T-helper 17 cell (primary cell): ENCODE data around the gene SF3B2. TPM values are rescaled to one million over a fixed set of nuclear protein-coding genes. Genes with fewer than 3 reads are reported as not detected.
"Not testable (repeated sequence)": the region's sequence is repeated elsewhere in the genome, so short reads cannot be mapped to it uniquely, and the experiment has no call there.

Experiments
- ATAC-seq: fragments of 150-1000 bp; cut with Tn5 transposase; 2 replicates; pipeline ENCODE4 v1.10.0; 2021; ENCODE audit warnings: mild to moderate bottlenecking, moderate library complexity
- DNase-seq, 3 donors: peaks; one replicate each; pipeline versions ENCODE4 v3.0.0 to v3.0.0-alpha.2; 2020 to 2021
- H3K9me3 ChIP-seq: one replicate; pipeline ENCODE4 v1.7.0; 2013; ENCODE audit warnings: low read length, mild to moderate bottlenecking; ENCODE audit not compliant: control insufficient read depth, poor library complexity, severe bottlenecking
- H3K27ac Mint-ChIP-seq: one replicate; pipeline ENCODE4 v1.8.0; 2022; ENCODE audit warnings: mild to moderate bottlenecking, moderate library complexity, mixed read lengths
- H3K27me3 Mint-ChIP-seq: one replicate; pipeline ENCODE4 v1.8.0; 2022; ENCODE audit warnings: mixed read lengths
- H3K36me3 Mint-ChIP-seq: one replicate; pipeline ENCODE4 v1.8.0; 2022; ENCODE audit warnings: low read depth, mixed read lengths
- H3K4me1 Mint-ChIP-seq: one replicate; pipeline ENCODE4 v1.8.0; 2022; ENCODE audit warnings: mild to moderate bottlenecking, mixed read lengths
- H3K4me3 Mint-ChIP-seq: one replicate; pipeline ENCODE4 v1.8.0; 2022; ENCODE audit warnings: mild to moderate bottlenecking, moderate library complexity, mixed read lengths
- total RNA-seq, 4 donors: library from RNA in 2 of 4; stranded (reverse) in 2 of 4; gene quantifications; one replicate each; pipeline ENCODE4 v1.2.3 and lab custom pipeline; 2022 to 2026

Gene SF3B2
- total RNA-seq, 2 donors from 2014 or later = 187 to 208 TPM

- Mint-ChIP-seq H3K27me3 (no peaks in the 10 kb centered on the region), H3K4me1 (peaks cover 55% of the 10 kb centered on the region), H3K27ac (peak overlapping the region; percentile 96), H3K36me3 (peaks cover 8% of the 10 kb centered on the region), H3K4me3 (peak overlapping the region; percentile 54)
- ATAC-seq = no peak
- DNase-seq = no peak
- no peaks in the 10 kb centered on the region for H3K9me3 ChIP-seq
Observed at GRCh38 chr11:66077927-66078326, 25.8 kb downstream of the SF3B2 start.

GRCh38 chr11:66078949-66079348 lies 26.8 kb downstream of the SF3B2 start:
- peak overlapping the region; percentile 96 for H3K27ac Mint-ChIP-seq
- peak overlapping the region; percentile 58 for H3K4me3 Mint-ChIP-seq
- not testable (repeated sequence) for H3K27me3 Mint-ChIP-seq, H3K9me3 ChIP-seq, ATAC-seq, H3K36me3 Mint-ChIP-seq, DNase-seq
- H3K4me1 Mint-ChIP-seq = peaks cover 62% of the 10 kb centered on the region

- Mint-ChIP-seq H3K36me3 (peaks cover 8% of the 10 kb centered on the region), H3K27ac (peak overlapping the region; percentile 96), H3K4me3 (peak overlapping the region; percentile 83), H3K27me3 (no peaks in the 10 kb centered on the region), H3K4me1 (peaks cover 66% of the 10 kb centered on the region)
- peak; percentile 50 for ATAC-seq
- H3K9me3 ChIP-seq = no peaks in the 10 kb centered on the region
- peak; percentile 27 to 58 (median 38) for DNase-seq
Observed at GRCh38 chr11:66080055-66080817, 28.1 kb downstream of the SF3B2 start.

DNA sequence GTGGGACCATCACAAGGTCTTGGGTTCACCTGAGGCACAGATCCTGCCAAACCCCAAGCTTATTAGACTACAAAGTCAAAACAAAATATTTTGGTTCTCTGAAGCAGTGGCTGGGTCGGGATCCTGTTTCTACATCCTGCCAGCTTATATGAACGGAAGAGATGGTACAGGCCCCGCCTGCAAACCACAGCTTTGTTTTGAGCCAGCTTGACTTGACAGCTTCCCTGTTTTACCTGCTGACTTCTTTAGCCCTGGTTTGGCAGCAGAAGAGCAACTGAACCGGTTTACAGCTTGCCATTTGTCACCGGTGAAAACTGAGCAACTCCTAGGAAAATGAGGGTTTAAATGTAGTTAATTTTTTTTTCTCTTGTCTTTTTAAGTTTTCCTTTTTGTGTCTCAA lies 29.3 kb downstream of the SF3B2 start:
- no peaks in the 10 kb centered on the region for H3K9me3 ChIP-seq
- Mint-ChIP-seq H3K4me3 (peak overlapping the region; percentile 83), H3K4me1 (peaks cover 63% of the 10 kb centered on the region), H3K27ac (peak overlapping the region; percentile 96), H3K27me3 (no peaks in the 10 kb centered on the region), H3K36me3 (peaks cover 4% of the 10 kb centered on the region)
- peak; percentile 96 for ATAC-seq
- DNase-seq = peak; percentile 39 to 67 (median 61)

DNA sequence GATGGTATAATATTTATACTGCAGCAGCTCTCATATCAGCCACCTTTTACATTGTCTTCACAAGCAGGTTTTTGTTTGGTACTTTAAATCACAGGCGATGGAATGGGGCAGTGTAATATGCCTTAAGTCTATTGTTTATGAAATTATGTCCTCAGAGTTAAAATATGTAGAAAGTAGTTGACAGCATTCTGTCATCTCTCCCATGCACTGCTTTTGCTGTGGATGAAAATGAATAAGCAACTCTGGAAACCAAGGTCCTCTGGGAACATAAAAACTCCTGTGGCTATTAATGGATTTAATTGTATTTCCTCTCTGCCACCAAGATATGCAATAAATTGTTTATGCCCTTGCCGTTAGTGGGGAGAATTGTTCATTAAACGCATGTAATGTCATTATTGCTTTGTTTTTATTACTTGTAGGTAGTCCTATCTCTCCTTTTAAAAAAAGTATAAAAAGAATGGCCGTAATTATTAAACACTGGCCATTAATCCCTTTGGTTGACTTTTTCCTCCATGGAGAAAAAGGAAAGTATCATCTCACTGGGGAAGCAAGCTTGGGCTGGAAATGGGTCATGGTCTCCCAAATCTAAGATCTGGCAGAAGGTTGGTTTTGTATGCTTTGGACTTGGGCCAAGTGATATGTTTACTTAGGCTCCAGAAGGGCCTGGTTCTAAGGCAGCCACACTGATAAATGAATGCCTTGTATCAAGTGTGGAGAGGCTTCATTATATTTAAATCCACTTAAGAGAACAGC lies 31.0 kb downstream of the SF3B2 start:
- Mint-ChIP-seq H3K4me3 (peak overlapping the region; percentile 76), H3K4me1 (peaks cover 68% of the 10 kb centered on the region), H3K27ac (peak overlapping the region; percentile 96), H3K27me3 (no peaks in the 10 kb centered on the region), H3K36me3 (peaks cover 2% of the 10 kb centered on the region)
- ATAC-seq = no peak
- no peak for DNase-seq
- H3K9me3 ChIP-seq = no peaks in the 10 kb centered on the region

DNA sequence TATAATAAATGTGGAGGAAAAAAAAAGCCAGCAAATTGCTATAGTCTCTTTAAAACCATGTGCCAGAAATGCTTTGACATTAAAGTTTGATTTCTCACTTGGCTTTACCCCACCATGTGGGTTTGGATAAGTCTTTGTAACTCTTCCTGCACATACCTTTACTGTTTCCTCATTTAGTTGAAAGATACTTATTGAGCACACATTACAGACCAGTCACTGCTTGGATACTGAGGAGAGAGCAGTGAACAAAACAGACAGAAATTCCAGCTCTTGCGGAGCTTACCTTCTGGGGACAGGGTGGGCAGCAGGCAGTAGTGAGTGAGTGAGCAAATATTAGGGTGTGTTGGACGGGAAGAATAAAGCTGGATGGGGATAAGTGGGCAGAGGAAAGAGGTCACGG lies 31.6 kb downstream of the SF3B2 start:
- ATAC-seq (no peak), DNase-seq (no peak)
- peak overlapping the region; percentile 76 for H3K4me3 Mint-ChIP-seq
- no peaks in the 10 kb centered on the region for H3K27me3 Mint-ChIP-seq
- peak overlapping the region; percentile 96 for H3K27ac Mint-ChIP-seq
- peaks cover 67% of the 10 kb centered on the region for H3K4me1 Mint-ChIP-seq
- H3K36me3 Mint-ChIP-seq = peaks cover 2% of the 10 kb centered on the region
- H3K9me3 ChIP-seq = no peaks in the 10 kb centered on the region

DNA sequence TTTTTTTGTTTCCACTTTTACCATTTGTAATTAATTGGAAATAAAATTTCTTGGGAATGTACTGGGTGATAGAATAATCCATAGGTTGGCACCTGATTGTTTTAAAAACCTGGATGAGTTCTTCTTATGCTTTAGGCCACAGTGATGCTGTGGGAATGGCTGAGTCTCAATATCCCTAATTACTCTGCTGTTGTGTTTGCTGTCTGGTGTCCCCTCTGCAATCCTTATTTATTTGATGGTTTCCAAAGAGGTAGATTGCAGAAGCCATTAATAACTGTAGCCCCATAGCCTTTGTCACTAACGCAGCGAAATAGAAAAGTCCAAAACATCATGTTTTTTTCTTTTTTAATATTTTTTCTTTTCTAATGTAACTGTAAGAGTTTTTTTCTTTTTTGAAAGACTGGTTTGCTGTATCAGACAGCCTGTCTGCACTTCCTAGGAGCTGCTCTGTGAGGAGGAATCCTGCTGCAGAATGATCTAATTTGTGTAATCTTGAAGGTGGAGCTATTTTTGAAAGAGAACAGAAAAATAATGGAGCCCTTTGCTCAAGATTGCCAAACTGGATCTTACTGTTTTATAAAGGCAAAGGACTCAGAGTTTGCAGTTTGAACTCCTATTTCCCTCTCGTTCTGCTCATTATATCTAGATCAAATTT lies 32.8 kb downstream of the SF3B2 start:
- ATAC-seq (no peak), DNase-seq (no peak)
- H3K27ac Mint-ChIP-seq = peak overlapping the region; percentile 96
- H3K4me1 Mint-ChIP-seq = peaks cover 57% of the 10 kb centered on the region
- no peaks in the 10 kb centered on the region for H3K36me3 Mint-ChIP-seq
- no peak overlapping the region for H3K4me3 Mint-ChIP-seq
- H3K27me3 Mint-ChIP-seq = no peaks in the 10 kb centered on the region
- H3K9me3 ChIP-seq = no peaks in the 10 kb centered on the region

GRCh38 chr11:66087148-66087908 lies 35.2 kb downstream of the SF3B2 start:
- Mint-ChIP-seq H3K36me3 (no peaks in the 10 kb centered on the region), H3K4me3 (peak overlapping the region; percentile 33), H3K4me1 (peaks cover 38% of the 10 kb centered on the region), H3K27me3 (no peaks in the 10 kb centered on the region), H3K27ac (peak overlapping the region; percentile 68)
- ATAC-seq (no peak), DNase-seq (no peak)
- H3K9me3 ChIP-seq = no peaks in the 10 kb centered on the region

DNA sequence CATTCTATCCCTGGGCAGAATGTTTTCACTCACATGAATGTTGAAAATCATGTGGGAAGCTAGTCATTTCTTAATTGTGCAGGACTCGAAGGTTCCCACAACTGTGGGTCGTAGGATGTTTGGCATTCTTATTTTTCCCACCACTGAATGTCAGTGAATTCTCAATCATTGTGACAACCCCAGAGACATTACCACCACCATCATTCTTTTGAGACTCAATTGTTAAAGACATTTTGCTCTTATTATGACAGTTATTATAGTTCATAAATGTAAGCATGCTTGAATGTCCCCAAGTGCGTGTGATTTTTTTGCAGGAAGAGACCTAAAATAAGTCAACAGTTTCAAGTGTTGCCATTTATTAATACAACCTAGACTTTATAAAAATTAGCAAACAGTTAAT lies 36.9 kb downstream of the SF3B2 start:
- H3K4me3 Mint-ChIP-seq = no peak overlapping the region

DNA sequence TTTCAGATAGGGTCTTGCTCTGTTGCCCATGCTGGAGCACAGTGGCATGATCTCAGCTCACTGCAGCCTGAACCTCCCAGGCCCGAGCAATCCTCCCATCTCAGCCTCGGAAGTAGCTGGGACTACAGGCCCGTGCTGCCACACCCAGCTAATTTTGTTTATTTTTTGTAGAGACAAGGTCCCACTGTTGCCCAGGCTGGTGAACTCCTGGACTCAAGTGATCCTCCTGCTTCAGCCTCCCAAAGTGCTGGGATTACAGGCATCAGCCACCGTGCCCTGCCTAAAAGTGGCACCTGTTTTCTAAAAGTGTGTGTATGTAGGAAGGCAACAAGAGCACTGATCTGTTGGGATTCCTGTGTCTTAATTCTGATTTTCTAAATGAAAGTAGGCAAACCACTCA lies 38.1 kb downstream of the SF3B2 start:
- Mint-ChIP-seq H3K4me3 (no peak overlapping the region), H3K27me3 (no peaks in the 10 kb centered on the region), H3K4me1 (peaks cover 15% of the 10 kb centered on the region), H3K36me3 (peaks cover 2% of the 10 kb centered on the region), H3K27ac (peak overlapping the region; percentile 76)
- no peak for DNase-seq
- H3K9me3 ChIP-seq = no peaks in the 10 kb centered on the region
- ATAC-seq = no peak

More for the DNA sequence above, 36.9 kb downstream of the SF3B2 start:
- DNase-seq (no peak), ATAC-seq (no peak)
- Mint-ChIP-seq H3K27me3 (no peaks in the 10 kb centered on the region), H3K4me1 (peaks cover 24% of the 10 kb centered on the region), H3K27ac (peak overlapping the region; percentile 62), H3K36me3 (peaks cover 2% of the 10 kb centered on the region)
- no peaks in the 10 kb centered on the region for H3K9me3 ChIP-seq

GRCh38 chr11:66092125-66092524 lies 40.0 kb downstream of the SF3B2 start:
- H3K27ac Mint-ChIP-seq, H3K9me3 ChIP-seq, DNase-seq, H3K4me3 Mint-ChIP-seq, H3K36me3 Mint-ChIP-seq, ATAC-seq, H3K27me3 Mint-ChIP-seq: not testable (repeated sequence)
- peaks cover 17% of the 10 kb centered on the region for H3K4me1 Mint-ChIP-seq

DNA sequence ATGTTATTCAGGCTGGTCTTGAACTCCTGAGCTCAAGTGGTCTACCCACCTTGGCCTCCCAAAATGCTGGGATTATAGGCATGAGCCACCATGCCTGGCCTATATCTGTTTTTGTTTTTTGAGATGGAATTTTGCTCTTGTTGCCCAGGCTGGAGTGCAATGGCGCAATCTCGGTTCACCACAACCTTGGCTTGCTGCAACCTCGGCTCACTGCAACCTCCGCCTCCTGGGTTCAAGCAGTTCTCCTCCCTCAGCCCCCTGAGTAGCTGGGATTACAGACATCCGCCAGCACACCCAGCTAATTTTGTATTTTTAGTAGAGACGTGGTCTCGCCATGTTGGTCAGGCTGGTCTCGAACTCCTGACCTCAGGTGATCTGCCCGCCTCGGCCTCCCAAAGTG lies 47.6 kb downstream of the SF3B2 start:
- not testable (repeated sequence) for H3K27me3 Mint-ChIP-seq, DNase-seq, H3K36me3 Mint-ChIP-seq, H3K9me3 ChIP-seq, ATAC-seq, H3K4me3 Mint-ChIP-seq
- Mint-ChIP-seq H3K4me1 (peaks cover 51% of the 10 kb centered on the region), H3K27ac (peak overlapping the region; percentile 96)
